Measurements from ENCODE around the gene MEN1. TPM values are rescaled to one million over a fixed set of nuclear protein-coding genes. Genes with fewer than 3 reads are reported as not detected.

Gene MEN1
- total and polyA plus RNA-seq, 2 experiments from 2014 or later = 13.2 to 24.6 TPM

DNA sequence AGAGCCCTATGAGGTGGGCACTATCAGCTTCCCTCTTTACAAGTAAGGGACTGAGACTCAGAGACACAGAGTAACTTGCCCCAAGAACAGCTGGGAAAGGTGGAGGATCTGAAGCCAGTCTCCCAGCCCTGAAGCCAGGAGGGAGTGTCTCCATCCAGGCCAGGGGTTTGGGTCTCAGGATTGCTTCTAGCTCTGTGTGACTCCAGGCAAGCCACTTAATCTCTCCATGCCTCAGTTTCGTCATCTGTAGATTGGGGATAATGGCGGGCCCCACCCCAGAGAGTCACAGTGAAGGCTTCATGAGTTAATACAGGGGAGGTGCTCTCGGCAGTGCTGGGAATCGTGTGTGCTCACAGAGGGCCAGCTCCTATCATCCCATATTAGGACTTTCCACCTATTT lies 17.9 kb downstream of the MEN1 start:
- Histone ChIP-seq H3K9me3 (ENCODE audit: low read depth) (no peaks in the 10 kb centered on the region), H3K27me3 (replicated peaks; ENCODE audit: insufficient read depth) (no peaks in the 10 kb centered on the region), H3F3A (ENCODE audit: insufficient read depth) (no peaks in the 10 kb centered on the region), H3K9me2 (ENCODE audit: insufficient read depth) (no peaks in the 10 kb centered on the region), H3K4me3 (no peak overlapping the region), H3K9ac (no peak overlapping the region), H3K4me1 (ENCODE audit: insufficient read depth) (no peaks in the 10 kb centered on the region), H2AFZ (no peak overlapping the region), H3K36me3 (ENCODE audit: low read depth) (no peaks in the 10 kb centered on the region), H3K79me2 (ENCODE audit: insufficient read depth) (no peaks in the 10 kb centered on the region), H3K27ac (no peak overlapping the region), H4K20me1 (ENCODE audit: insufficient read depth) (no peaks in the 10 kb centered on the region), H3K4me2 (ENCODE audit: unreplicated experiment) (no peak overlapping the region)
- in situ Hi-C loops (cut with MboI) = no loop called here
- WGBS, 2 experiments (ENCODE audit: low coverage in 1 of 2, low lambda C conversion rate in 2 of 2, missing lambda C conversion rate in 2 of 2) = 83 to 86% methylated on average over 4 of the region's 4 CpGs
- TF ChIP-seq EZH2phosphoT487 (IDR thresholded peaks at IDR 0.05; ENCODE audit: insufficient read depth, low read depth) = no peak
- no peak for TF ChIP-seq EZH2 (IDR thresholded peaks at IDR 0.05; ENCODE audit: insufficient read depth, poor library complexity, severe bottlenecking)
- DNase-seq = no peak

DNA sequence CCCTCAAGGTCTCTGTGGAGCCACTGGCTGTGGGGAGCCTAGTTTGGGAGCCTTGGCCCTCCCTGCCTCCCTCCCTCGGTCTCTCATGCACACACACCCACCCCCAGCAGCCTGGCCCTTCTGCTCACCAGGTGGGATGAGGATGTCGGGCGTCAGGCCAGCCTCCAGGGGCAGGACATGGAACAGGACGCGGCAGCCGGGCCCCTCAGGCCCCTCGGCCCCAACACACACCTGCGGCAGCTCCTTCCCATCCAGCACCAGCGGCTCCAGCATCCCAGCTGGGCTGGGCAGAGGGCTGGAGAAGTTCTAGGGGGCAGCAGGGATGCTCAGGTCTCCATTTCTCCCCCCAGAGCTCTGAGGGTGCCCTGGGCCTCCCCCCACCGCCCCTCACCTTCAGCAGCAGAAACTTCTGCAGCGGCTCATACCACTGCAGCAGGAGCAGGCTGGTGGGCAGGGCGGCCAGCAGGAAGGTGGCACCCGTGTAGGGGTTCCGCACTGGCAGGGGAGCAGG lies 18.5 kb downstream of the MEN1 start:
- 87 to 91% methylated on average over 10 to 13 of the region's 14 CpGs for WGBS, 2 experiments (ENCODE audit: low coverage in 1 of 2, low lambda C conversion rate in 2 of 2, missing lambda C conversion rate in 2 of 2)
- H3K9me2 ChIP-seq (ENCODE audit: insufficient read depth) = no peaks in the 10 kb centered on the region
- H3K9me3 ChIP-seq (ENCODE audit: low read depth) = no peaks in the 10 kb centered on the region
- H3K4me3 ChIP-seq = no peak overlapping the region
- H3F3A ChIP-seq (ENCODE audit: insufficient read depth) = no peaks in the 10 kb centered on the region
- H4K20me1 ChIP-seq (ENCODE audit: insufficient read depth) = no peaks in the 10 kb centered on the region
- TF ChIP-seq EZH2phosphoT487 (IDR thresholded peaks at IDR 0.05; ENCODE audit: insufficient read depth, low read depth) (no peak), EZH2 (IDR thresholded peaks at IDR 0.05; ENCODE audit: insufficient read depth, poor library complexity, severe bottlenecking) (no peak)
- no peaks in the 10 kb centered on the region for H3K36me3 ChIP-seq (ENCODE audit: low read depth)
- in situ Hi-C loops (cut with MboI) = no loop called here
- no peaks in the 10 kb centered on the region for H3K27me3 ChIP-seq (replicated peaks; ENCODE audit: insufficient read depth)
- no peaks in the 10 kb centered on the region for H3K4me1 ChIP-seq (ENCODE audit: insufficient read depth)
- no peak overlapping the region for H3K4me2 ChIP-seq (ENCODE audit: unreplicated experiment)
- no peak overlapping the region for H3K9ac ChIP-seq
- H2AFZ ChIP-seq = no peak overlapping the region
- H3K27ac ChIP-seq = no peak overlapping the region
- no peak for DNase-seq
- no peaks in the 10 kb centered on the region for H3K79me2 ChIP-seq (ENCODE audit: insufficient read depth)

DNA sequence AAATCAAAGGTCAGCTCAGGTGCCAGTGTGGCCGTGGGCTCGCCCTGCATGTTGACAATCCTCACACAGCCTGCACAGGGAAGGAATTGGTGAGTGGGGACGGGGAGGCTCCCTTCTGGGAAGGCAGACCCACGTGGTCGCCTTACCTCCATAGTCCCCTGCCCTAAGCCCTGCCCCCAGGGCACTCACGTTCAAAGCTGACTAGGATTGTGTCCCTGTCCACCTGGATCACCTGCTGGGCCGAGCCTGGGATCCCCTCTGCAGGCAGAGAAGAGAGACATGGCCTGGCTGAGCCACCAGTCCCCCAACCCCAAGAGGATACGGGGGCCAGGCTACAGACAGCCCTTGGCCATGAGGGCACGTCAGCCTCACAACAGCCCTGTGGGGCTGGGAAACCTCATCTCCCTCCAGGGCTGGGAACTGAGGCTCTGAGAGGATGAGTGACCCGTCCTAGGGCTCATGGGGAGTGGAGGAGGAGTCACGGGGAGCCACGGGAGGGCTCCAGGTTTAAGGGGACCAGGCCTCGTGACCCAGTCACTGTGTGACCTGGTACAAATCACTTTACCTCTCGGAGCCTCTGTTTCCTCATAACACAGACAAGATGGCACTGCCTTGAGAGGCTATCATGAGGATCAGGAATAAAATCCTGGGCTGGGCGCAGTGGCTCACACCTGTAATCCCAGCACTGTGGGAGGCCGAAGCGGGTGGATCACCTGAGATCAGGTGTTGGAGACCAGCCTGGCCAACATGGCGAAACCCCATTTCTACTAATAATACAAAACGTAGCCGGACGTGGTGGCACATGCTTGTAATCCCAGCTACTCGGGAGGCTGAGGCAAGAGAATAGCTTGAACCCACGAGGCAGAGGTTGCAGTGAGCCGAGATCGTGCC lies 19.9 kb downstream of the MEN1 start:
- Histone ChIP-seq H3K79me2 (ENCODE audit: insufficient read depth) (no peaks in the 10 kb centered on the region), H3K9ac (no peak overlapping the region), H3K9me3 (ENCODE audit: low read depth) (no peaks in the 10 kb centered on the region), H2AFZ (no peak overlapping the region), H3K27me3 (replicated peaks; ENCODE audit: insufficient read depth) (no peaks in the 10 kb centered on the region), H3K36me3 (ENCODE audit: low read depth) (no peaks in the 10 kb centered on the region), H3K4me3 (no peak overlapping the region), H3K4me1 (ENCODE audit: insufficient read depth) (no peaks in the 10 kb centered on the region), H3K4me2 (ENCODE audit: unreplicated experiment) (no peak overlapping the region), H3F3A (ENCODE audit: insufficient read depth) (no peaks in the 10 kb centered on the region), H4K20me1 (ENCODE audit: insufficient read depth) (no peaks in the 10 kb centered on the region), H3K27ac (no peak overlapping the region), H3K9me2 (ENCODE audit: insufficient read depth) (no peaks in the 10 kb centered on the region)
- 85 to 88% methylated on average over 25 of the region's 25 CpGs for WGBS, 2 experiments (ENCODE audit: low coverage in 1 of 2, low lambda C conversion rate in 2 of 2, missing lambda C conversion rate in 2 of 2)
- TF ChIP-seq EZH2phosphoT487 (IDR thresholded peaks at IDR 0.05; ENCODE audit: insufficient read depth, low read depth) = no peak
- no peak for TF ChIP-seq EZH2 (IDR thresholded peaks at IDR 0.05; ENCODE audit: insufficient read depth, poor library complexity, severe bottlenecking)
- DNase-seq = no peak
- in situ Hi-C loops (cut with MboI) = no loop called here

DNA sequence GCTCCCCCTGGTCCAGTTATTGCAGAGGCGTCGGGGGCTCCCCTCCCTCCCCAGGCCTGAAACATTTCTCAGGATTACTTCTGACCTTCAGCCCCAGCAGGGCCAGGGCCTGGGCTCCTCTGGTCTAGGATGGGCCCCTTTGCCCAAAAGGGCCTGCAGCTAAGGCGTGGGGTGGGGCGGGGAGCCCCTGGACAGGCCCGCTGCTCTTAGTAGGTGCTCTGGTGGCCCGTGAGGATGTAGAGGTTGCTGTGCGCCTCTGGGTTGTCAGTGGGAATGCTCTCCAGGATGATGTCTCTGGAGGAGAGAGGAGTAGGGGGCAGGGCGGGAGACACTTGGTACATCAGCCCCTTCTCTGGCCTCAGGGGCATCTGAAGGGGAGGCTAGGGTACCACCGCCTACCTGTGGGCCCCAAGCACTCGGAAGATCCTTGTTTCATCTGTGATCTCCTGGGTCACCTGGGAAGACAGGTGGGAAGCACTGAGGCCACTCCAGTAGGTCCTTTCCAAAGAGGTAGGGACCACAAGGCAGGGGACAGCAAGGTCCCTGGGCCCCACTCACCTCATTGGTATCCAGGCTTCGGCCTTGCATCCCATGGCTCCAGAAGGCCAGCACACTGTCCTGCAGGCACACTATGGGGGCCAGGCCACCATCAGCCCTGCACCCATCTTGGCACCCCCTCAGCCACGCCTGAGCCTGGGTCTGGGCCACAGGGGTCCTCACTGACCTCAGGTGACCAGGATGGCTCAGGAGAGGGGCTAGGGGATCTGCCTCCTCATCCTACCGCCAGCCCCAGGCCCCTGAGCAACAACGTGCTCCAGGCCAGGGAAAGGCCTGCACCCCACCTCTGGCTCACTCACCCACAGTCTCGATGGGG lies 20.8 kb downstream of the MEN1 start:
- no peaks in the 10 kb centered on the region for H3K36me3 ChIP-seq (ENCODE audit: low read depth)
- 82 to 83% methylated on average over 15 of the region's 15 CpGs for WGBS, 2 experiments (ENCODE audit: low coverage in 1 of 2, low lambda C conversion rate in 2 of 2, missing lambda C conversion rate in 2 of 2)
- H3F3A ChIP-seq (ENCODE audit: insufficient read depth) = no peaks in the 10 kb centered on the region; the same call in 1 of the 2 replicates
- H2AFZ ChIP-seq = no peak overlapping the region
- no peak overlapping the region for H3K4me3 ChIP-seq
- DNase-seq = no peak
- H3K27ac ChIP-seq = no peak overlapping the region
- H3K79me2 ChIP-seq (ENCODE audit: insufficient read depth) = no peaks in the 10 kb centered on the region
- no peaks in the 10 kb centered on the region for H3K9me3 ChIP-seq (ENCODE audit: low read depth)
- no peak for TF ChIP-seq EZH2 (IDR thresholded peaks at IDR 0.05; ENCODE audit: insufficient read depth, poor library complexity, severe bottlenecking)
- no peak for TF ChIP-seq EZH2phosphoT487 (IDR thresholded peaks at IDR 0.05; ENCODE audit: insufficient read depth, low read depth)
- in situ Hi-C loops (cut with MboI) = no loop called here
- no peak overlapping the region for H3K4me2 ChIP-seq (ENCODE audit: unreplicated experiment)
- no peaks in the 10 kb centered on the region for H3K4me1 ChIP-seq (ENCODE audit: insufficient read depth)
- H3K27me3 ChIP-seq (replicated peaks; ENCODE audit: insufficient read depth) = no peaks in the 10 kb centered on the region
- no peaks in the 10 kb centered on the region for H4K20me1 ChIP-seq (ENCODE audit: insufficient read depth)
- H3K9ac ChIP-seq = no peak overlapping the region
- no peaks in the 10 kb centered on the region for H3K9me2 ChIP-seq (ENCODE audit: insufficient read depth)
